SU-DHL-6 (cell line): ENCODE measurements around the gene REM1.

Experiments
- H2AFZ ChIP-seq: fragments of 200-600 bp; sonication (generic); 2 replicates; pipeline ENCODE4 v1.6.1; 2014; ENCODE audit warnings: low read depth, mild to moderate bottlenecking, moderate library complexity, mixed read lengths, antibody characterized with exemption, low read length; ENCODE audit not compliant: severe bottlenecking
- H3F3A ChIP-seq: fragments of 200-600 bp; shearing (Covaris generic); 2 replicates; pipeline ENCODE4 v1.6.0; 2016; ENCODE audit warnings: antibody characterized with exemption, mild to moderate bottlenecking; ENCODE audit not compliant: insufficient read depth
- H3K27ac ChIP-seq: fragments of 200-600 bp; sonication (generic); 2 replicates; pipeline ENCODE4 v1.5.1; 2016; ENCODE audit warnings: low read depth, mild to moderate bottlenecking, low read length, moderate library complexity, mixed read lengths
- H3K27me3 ChIP-seq: fragments of 200-600 bp; sonication (generic), shearing (Covaris generic); 2 replicates; pipeline ENCODE4 v1.6.0; 2014; ENCODE audit warnings: mild to moderate bottlenecking, low read length
- H3K36me3 ChIP-seq: fragments of 200-600 bp; sonication (generic); 2 replicates; pipeline ENCODE4 v1.6.1; 2014; ENCODE audit warnings: mild to moderate bottlenecking, low read length, mixed read lengths
- H3K4me2 ChIP-seq: fragments of 300-600, 200-600 bp; shearing (Covaris generic), sonication (generic); 2 replicates; pipeline ENCODE4 v1.6.0; 2014; ENCODE audit warnings: low read length, low read depth, mild to moderate bottlenecking; ENCODE audit not compliant: poor library complexity, severe bottlenecking
- H3K4me3 ChIP-seq: fragments of 200-600 bp; sonication (generic); 2 replicates; pipeline ENCODE4 v1.5.1; 2014; ENCODE audit warnings: antibody characterized with exemption, low read length, mild to moderate bottlenecking, mixed read lengths; ENCODE audit not compliant: insufficient read depth, poor library complexity, severe bottlenecking
- H3K79me2 ChIP-seq: fragments of 200-600 bp; sonication (generic); 2 replicates; pipeline ENCODE4 v1.6.1; 2014; ENCODE audit warnings: mild to moderate bottlenecking, low read length, moderate library complexity; ENCODE audit not compliant: insufficient read depth
- H3K9ac ChIP-seq: fragments of 200-600 bp; sonication (generic); 2 replicates; pipeline ENCODE4 v1.7.0; 2014; ENCODE audit warnings: mild to moderate bottlenecking, low read length
- H3K9me2 ChIP-seq: fragments of 200-600 bp; sonication (generic); replicated peaks from 2 replicates; pipeline ENCODE4 v1.6.1; 2014; ENCODE audit warnings: low read length; ENCODE audit not compliant: insufficient read depth
- H3K9me3 ChIP-seq: fragments of 200-600 bp; sonication (generic); 2 replicates; pipeline ENCODE4 v1.6.1; 2014; ENCODE audit warnings: low read length, mixed read lengths; ENCODE audit not compliant: insufficient read depth
- H4K20me1 ChIP-seq: fragments of 200-600 bp; sonication (generic); 2 replicates; pipeline ENCODE4 v1.6.1; 2014; ENCODE audit warnings: low read depth, mild to moderate bottlenecking, antibody characterized with exemption, low read length, moderate library complexity, mixed read lengths
- EZH2phosphoT487 ChIP-seq: fragments of 200-600 bp; sonication (generic), shearing (Covaris generic); conservative IDR thresholded peaks from 2 replicates; pipeline ENCODE4 v1.6.1; 2018; ENCODE audit warnings: mild to moderate bottlenecking, antibody characterized with exemption, low read length, moderate library complexity, mixed read lengths
- TF ChIP-seq, protein P1 (sequence below): fragments of 200-600 bp; sonication (generic); IDR thresholded peaks from one replicate; pipeline ENCODE4 v1.5.1; 2017; ENCODE audit warnings: antibody characterized with exemption, mild to moderate bottlenecking, low read length, moderate library complexity; ENCODE audit not compliant: insufficient read depth, poor library complexity, severe bottlenecking

The REM1 gene

DNA sequence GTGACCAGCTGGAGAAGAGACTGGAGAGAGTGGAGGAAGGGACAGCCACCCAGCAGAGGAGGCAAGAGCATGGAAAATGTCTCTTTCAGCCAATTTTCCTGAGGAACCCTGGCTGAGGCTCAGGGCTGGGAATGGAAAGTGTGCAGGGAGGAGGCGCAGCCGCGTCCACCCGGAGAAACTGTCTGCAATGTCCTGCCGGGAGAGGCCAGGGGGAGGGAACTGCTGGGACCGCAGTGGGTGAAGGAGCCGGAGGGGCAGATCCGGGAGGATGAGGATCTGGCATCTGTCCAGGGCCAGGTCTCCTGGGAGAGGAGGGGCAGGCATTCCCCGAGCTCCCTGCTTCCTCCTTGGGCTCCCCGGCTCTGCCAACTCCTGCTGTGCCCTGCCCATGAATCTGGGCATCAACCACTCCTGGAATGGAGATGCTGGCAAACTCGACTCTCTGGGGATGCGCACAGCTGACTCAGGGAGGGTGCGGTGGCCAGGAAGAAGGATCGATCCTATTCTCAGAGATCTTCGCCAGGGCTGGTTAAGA is 21.7 kb downstream of the REM1 start:
- no peaks in the 10 kb centered on the region for H3F3A ChIP-seq
- no peak for TF ChIP-seq EZH2phosphoT487
- TF ChIP-seq, protein P1, sequence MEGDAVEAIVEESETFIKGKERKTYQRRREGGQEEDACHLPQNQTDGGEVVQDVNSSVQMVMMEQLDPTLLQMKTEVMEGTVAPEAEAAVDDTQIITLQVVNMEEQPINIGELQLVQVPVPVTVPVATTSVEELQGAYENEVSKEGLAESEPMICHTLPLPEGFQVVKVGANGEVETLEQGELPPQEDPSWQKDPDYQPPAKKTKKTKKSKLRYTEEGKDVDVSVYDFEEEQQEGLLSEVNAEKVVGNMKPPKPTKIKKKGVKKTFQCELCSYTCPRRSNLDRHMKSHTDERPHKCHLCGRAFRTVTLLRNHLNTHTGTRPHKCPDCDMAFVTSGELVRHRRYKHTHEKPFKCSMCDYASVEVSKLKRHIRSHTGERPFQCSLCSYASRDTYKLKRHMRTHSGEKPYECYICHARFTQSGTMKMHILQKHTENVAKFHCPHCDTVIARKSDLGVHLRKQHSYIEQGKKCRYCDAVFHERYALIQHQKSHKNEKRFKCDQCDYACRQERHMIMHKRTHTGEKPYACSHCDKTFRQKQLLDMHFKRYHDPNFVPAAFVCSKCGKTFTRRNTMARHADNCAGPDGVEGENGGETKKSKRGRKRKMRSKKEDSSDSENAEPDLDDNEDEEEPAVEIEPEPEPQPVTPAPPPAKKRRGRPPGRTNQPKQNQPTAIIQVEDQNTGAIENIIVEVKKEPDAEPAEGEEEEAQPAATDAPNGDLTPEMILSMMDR: no peak
- H2AFZ ChIP-seq: no peak overlapping the region
- H3K9ac ChIP-seq: no peak overlapping the region
- H3K4me3 ChIP-seq: no peak overlapping the region
- no peaks in the 10 kb centered on the region for H3K36me3 ChIP-seq
- no peaks in the 10 kb centered on the region for H3K9me2 ChIP-seq
- H3K9me3 ChIP-seq: no peaks in the 10 kb centered on the region
- H3K27me3 ChIP-seq: no peaks in the 10 kb centered on the region
- no peak overlapping the region for H3K27ac ChIP-seq
- H3K4me2 ChIP-seq: no peak overlapping the region
- H4K20me1 ChIP-seq: no peaks in the 10 kb centered on the region
- H3K79me2 ChIP-seq: no peaks in the 10 kb centered on the region

GRCh38 chr20:31497838-31498540 is 22.9 kb downstream of the REM1 start:
- Histone ChIP-seq H3K9me3 (no peaks in the 10 kb centered on the region), H4K20me1 (no peaks in the 10 kb centered on the region), H3F3A (no peaks in the 10 kb centered on the region), H3K9ac (no peak overlapping the region), H3K27ac (no peak overlapping the region), H2AFZ (no peak overlapping the region), H3K27me3 (no peaks in the 10 kb centered on the region), H3K4me3 (no peak overlapping the region), H3K4me2 (no peak overlapping the region), H3K36me3 (no peaks in the 10 kb centered on the region), H3K9me2 (no peaks in the 10 kb centered on the region), H3K79me2 (no peaks in the 10 kb centered on the region)
- no peak for TF ChIP-seq EZH2phosphoT487
- TF ChIP-seq, protein P1: no peak

DNA sequence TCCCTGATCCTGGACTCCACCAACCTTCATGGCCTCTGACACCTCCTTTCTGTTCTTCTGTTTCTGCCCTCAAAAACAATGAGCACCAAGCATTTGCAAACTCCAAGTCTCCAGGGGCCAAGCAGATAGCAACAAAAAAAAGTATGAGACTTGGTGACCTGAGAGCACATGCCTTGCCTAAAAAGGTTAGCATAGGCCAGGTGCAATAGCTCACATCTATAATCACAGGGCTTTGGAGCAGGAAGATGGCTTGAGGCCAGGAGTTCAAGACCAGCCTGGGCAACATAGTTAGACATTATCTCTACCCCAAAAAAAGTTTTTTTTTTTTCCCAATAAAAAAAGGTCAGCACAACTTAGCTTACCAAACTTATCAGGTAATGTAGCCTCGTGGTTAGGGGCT is 25.4 kb downstream of the REM1 start:
- H3K9me3 ChIP-seq: no peaks in the 10 kb centered on the region
- H3K27ac ChIP-seq: no peak overlapping the region
- no peak overlapping the region for H3K9ac ChIP-seq
- H3F3A ChIP-seq: no peaks in the 10 kb centered on the region
- no peak overlapping the region for H3K4me3 ChIP-seq
- no peak for TF ChIP-seq EZH2phosphoT487
- TF ChIP-seq, protein P1: no peak
- no peak overlapping the region for H3K4me2 ChIP-seq
- H3K79me2 ChIP-seq: no peaks in the 10 kb centered on the region
- H3K36me3 ChIP-seq: no peaks in the 10 kb centered on the region
- H2AFZ ChIP-seq: no peak overlapping the region
- no peaks in the 10 kb centered on the region for H4K20me1 ChIP-seq
- no peaks in the 10 kb centered on the region for H3K27me3 ChIP-seq
- no peaks in the 10 kb centered on the region for H3K9me2 ChIP-seq
